ENCODE results near the gene CDH2. TPM values are rescaled to one million over a fixed set of nuclear protein-coding genes. Genes with fewer than 3 reads are reported as not detected.

The CDH2 gene
- total RNA-seq, 1 donor from 2014 or later, result 19.3 TPM

DNA sequence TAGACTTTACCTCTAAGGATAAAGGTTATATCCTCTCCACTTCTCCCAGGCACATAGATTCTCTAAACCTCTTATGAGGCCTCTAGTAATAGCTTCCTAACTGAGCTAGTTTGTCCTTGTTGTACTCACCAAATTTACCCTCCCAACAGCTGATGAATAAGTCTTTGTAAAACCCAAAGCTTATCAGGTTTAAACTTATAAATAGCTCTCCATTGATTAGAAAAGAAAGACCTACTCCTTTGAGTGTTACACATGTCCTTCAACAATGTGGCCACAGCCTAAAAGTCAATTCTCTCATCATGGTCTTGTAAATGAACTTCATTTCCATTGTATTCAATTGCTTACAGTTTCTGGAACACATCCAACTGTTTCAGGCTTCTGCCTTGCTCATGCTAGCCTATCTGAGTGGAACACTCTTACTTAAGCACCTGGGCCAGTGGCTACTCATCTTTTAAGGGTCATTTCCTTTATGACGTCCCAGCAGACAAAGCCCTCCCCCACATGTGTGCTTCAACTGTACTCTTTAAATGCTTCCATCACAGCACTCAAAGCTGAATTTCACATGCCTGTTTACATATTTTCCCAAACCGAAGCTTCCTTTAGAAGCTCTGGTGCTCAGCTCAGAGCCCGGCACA, 131.6 kb downstream of the CDH2 start:
- DNase-seq (ENCODE audit: low read depth), result peak; percentile 25

GRCh38 chr18:28044036-28044435, 132.9 kb downstream of the CDH2 start:
- no peak for DNase-seq (ENCODE audit: low read depth)

GRCh38 chr18:28043631-28044030, 133.3 kb downstream of the CDH2 start:
- DNase-seq (ENCODE audit: low read depth), result no peak

- peak; percentile 77 for DNase-seq (ENCODE audit: low read depth)
Observed at GRCh38 chr18:28041366-28041765, 135.6 kb downstream of the CDH2 start.

- DNase-seq (ENCODE audit: low read depth), result no peak
Observed at GRCh38 chr18:28040716-28041115, 136.2 kb downstream of the CDH2 start.

DNA sequence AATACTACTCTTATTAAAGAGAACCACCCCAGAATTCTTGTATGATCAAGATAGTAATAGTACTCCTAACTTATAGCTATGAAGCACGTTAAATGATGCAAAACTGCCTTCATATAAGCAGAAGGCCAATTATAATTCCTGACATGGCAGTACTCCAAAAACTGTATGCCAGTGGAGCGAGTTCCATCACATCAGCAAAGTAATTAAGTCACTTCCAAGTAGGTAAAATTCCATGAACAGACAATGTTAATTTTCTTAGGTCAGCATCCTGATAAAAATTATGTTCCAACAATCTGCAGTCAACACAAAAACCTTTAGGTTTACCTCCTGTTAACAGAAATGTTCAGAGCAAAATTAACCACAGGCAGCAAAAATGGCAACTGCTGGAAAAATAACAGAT, 136.7 kb downstream of the CDH2 start:
- DNase-seq (ENCODE audit: low read depth), result peak; percentile 27

- no peak for DNase-seq (ENCODE audit: low read depth)
Observed at GRCh38 chr18:28039691-28040090, 137.2 kb downstream of the CDH2 start.

GRCh38 chr18:28039078-28039477, 137.9 kb downstream of the CDH2 start:
- no peak for DNase-seq (ENCODE audit: low read depth)

- no peak for DNase-seq (ENCODE audit: low read depth)
Observed at GRCh38 chr18:28036488-28036887, 140.4 kb downstream of the CDH2 start.

DNA sequence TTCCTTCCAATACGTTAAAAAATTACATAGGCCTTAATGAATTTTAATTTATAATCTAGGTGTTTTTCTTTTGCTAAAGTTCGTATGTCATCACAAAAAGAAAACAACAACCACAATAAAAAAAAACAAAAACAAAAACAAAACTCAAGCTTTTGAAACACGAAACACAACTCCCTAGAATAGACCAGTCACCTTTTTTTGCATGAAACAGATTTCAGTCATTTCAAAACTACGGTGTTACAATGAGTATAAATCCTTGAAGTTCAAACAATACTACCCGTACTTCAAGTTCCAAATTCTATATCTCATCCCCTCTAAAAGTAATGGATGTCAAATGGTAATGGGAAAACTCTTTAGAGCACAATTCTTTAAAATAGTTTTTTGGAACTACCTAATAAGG, 142.4 kb downstream of the CDH2 start:
- DNase-seq (ENCODE audit: low read depth), result no peak

- no peak for DNase-seq (ENCODE audit: low read depth)
Observed at GRCh38 chr18:28032177-28032576, 144.8 kb downstream of the CDH2 start.

- no peak for DNase-seq (ENCODE audit: low read depth)
Observed at GRCh38 chr18:28030458-28030857, 146.5 kb downstream of the CDH2 start.

DNA sequence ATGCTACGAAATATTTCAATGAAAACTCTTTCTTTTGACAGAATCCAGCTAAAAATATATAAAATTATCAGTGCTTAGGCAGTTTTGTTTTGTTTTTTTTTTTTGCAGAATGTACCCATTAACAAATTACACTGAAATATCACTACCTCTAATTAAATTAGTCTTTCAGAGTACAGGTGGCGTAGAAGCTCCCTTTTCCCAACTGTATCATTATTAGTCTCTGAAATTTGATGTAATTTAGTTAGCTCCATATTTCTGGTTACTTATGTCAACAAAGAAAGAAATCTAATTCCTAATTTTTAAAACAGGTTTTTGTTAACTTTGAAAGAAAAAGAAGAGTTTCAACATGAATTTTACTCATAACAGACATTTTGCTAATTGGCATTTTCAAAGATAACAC, 149.2 kb downstream of the CDH2 start:
- DNase-seq (ENCODE audit: low read depth), result no peak

DNA sequence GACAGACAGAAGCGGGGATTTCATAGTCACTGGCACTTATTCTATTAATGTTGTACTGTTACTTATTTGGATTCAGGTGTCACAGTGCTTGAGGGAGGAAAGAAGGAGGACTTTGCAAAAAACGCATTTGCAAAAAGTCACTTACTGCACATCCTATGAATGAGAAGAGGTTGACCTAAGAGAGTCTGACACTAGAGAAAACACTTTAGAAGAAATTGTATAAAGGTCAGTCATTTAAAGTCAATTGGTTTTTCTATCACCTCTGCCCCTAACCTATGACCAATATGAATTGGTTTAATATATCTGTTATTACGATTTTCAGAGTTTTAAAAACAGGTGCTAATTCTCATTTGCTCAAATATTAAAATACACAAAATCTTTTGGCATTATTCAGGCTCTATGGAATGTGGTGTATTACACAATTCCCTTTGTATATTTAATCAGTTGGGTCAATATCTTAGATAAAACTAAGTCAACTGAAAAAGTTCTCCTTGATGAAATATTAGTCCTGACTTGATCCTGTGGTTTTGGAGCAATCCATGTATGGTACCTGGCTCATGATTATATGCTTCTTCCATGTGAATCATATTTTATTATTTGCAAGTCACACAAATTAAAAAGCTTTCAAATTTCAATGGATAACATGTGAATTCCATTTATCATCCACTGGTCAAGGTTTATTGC, 157.4 kb downstream of the CDH2 start:
- no peak for DNase-seq (ENCODE audit: low read depth)

- no peak for DNase-seq (ENCODE audit: low read depth)
Observed at GRCh38 chr18:28018351-28018750, 158.6 kb downstream of the CDH2 start.

DNA sequence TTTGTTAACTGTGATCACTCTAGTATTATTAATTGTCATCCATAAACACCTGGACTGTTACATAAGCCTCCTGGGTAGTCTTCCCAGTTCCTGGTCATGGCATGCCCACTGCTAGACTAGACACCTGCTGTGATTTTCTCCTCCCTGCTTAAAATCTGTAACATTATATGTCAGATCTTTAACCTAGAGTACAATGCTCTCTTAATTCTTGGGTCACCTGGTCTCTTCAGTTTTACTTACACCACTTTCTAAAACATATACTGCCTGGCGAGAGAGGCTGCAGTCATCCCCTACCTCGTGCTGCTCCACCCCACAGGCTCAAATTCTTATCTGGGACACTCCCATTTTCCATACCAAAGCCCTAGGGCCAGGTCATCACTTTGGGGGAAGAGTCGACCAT, 161.3 kb downstream of the CDH2 start:
- DNase-seq (ENCODE audit: low read depth), result no peak

DNA sequence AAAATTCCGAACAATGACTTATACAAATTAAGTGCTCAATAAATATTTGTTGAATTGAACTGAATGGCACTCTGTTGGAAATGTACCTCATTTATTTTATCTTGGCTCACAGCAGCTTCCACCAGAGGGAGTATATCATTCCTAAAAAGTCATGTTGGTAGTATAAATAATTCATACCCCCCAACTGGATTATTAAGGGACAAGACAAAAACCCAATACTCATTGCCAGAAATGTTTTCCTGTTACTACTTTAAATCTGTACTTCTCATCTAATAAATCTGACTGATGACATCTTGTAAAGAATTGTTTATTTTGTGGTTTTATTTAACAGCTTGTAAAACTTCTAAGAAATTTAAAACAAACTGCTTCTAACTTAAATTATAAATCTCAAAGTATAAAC, 163.9 kb downstream of the CDH2 start:
- peak; percentile 43 for DNase-seq (ENCODE audit: low read depth)

DNA sequence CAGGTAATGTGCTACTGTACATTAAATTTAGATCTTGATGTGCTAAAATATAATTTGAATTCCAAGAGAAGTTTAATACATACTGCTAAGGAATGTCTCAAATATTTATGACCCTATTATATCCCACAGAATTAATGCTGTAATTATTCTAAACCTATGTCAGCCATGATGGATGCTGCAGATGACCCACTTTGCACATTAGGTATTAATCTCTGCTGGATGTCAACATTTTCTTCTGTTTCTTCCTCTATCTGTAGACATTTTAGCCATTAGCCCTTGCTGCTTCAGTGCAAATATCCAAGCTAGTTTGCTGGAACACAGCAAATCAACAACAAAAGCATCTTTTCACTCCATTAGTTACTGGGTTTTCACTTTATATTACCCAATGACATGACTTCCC, 164.6 kb downstream of the CDH2 start:
- no peak for DNase-seq (ENCODE audit: low read depth)

DNA sequence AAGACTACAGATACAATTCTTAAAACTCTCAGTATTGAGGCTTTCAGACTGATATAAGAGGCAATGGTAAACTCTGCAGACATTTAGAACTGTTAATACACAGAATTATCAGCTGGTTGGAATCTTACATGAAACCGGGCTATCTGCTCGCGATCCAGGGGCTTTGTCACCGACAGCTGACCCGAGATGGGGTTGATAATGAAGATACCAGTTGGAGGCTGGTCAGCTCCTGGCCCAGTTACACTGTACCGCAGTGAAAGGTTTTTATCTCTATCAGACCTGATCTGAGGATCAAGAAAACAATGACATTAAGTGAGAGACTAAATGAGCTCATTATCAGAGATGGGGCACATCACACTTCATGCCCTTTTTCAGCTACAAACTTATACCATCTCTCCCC, 167.3 kb downstream of the CDH2 start:
- DNase-seq (ENCODE audit: low read depth), result no peak

- DNase-seq (ENCODE audit: low read depth), result peak; percentile 42
Observed at GRCh38 chr18:28007841-28008240, 169.1 kb downstream of the CDH2 start.

- DNase-seq (ENCODE audit: low read depth), result no peak
Observed at GRCh38 chr18:28005164-28005563, 171.8 kb downstream of the CDH2 start.

- no peak for DNase-seq (ENCODE audit: low read depth)
Observed at GRCh38 chr18:28004606-28005005, 172.3 kb downstream of the CDH2 start.

- peak; percentile 78 for DNase-seq (ENCODE audit: low read depth)
Observed at GRCh38 chr18:28003451-28003850, 173.5 kb downstream of the CDH2 start.

All from myocyte (in vitro differentiated cells).